Measurements from ENCODE around the gene NFATC2. TPM values are rescaled to one million over a fixed set of nuclear protein-coding genes. Genes with fewer than 3 reads are reported as not detected.
A peak's percentile ranks its signal among the peaks of the same experiment; 100 is the strongest.
"Not testable (repeated sequence)": the region's sequence is repeated elsewhere in the genome, so short reads cannot be mapped to it uniquely, and the experiment has no call there.

Gene NFATC2
- polyA plus RNA-seq, 1 of the 3 experiments (the other 2 are of a cell fraction): 0.36 TPM

DNA sequence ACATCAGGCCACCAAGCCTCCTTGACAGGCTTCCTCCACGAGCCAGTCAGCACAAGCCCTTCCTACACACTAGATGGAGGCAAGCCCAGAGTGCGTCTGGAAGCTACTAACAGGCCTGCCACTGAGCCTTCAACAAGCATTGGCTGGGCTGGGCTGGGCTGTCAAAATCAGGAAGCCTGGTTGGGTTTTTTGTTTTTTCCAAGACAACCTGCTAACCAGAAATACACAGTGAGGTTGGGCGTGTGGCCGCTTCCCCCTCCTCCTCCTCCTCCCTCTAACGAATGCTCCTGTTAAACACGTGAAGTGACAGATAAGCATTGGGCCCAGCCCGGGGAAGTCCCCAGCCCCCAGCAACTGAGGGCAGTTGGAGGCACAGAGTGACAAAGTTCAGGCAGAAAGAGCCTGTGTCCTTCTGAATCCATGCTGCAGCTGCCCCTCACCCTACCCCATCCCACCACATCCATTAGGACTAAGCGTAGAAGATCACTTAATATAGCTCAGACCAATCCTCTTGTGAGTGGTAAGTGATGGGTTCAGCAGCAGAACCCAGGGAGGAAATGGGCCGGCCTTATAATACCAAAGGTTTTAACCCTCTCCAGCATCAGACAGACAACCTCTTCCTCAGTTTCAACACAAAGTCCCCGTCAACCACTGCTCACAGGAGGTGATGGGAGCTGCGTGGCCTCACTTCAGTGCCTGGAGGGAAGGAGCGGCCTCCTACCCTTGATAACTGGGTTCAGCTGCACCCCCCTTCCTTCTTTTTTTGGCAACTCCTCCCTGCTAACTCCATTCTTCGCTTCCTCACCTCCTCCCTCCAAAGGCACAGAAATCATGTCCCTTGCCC is 1.1 kb downstream of the NFATC2 start:
- no peaks in the 10 kb centered on the region for H4K20me1 ChIP-seq (ENCODE audit: insufficient read depth)
- H3K79me2 ChIP-seq (ENCODE audit: insufficient read depth): no peaks in the 10 kb centered on the region
- DNase-seq: no peak
- CTCF ChIA-PET: interaction anchor here (0.9 to 1.1 kb wide), 3 partner anchors 60 to 560 kb away, joined by 3 to 4 read pairs (median 3); no protein-coding TSS in a partner anchor
- peaks cover 5% of the 10 kb centered on the region; the same call in 1 of the 2 replicates for H3K9me3 ChIP-seq
- no peaks in the 10 kb centered on the region for H3K27me3 ChIP-seq (ENCODE audit: insufficient read depth)
- H3K36me3 ChIP-seq (replicated peaks in 1 of 2; ENCODE audit: control insufficient read depth in 1 of 2, insufficient read depth in 2 of 2, low read length in 1 of 2): peaks cover 0 to 4% of the 10 kb centered on the region in 2 experiments
- no peak overlapping the region for H3K9ac ChIP-seq
- TF ChIP-seq RAD21 (IDR thresholded peaks at IDR 0.05; ENCODE audit: low read length) (no peak), RCOR1 (IDR thresholded peaks at IDR 0.05; ENCODE audit: low read length) (no peak)
- no peak overlapping the region for H3K4me3 ChIP-seq (ENCODE audit: low read depth in 2 of 2, low read length in 1 of 2)
- H3K9me2 ChIP-seq: no peaks in the 10 kb centered on the region
- H2AFZ ChIP-seq (ENCODE audit: low read depth): no peak overlapping the region
- WGBS (ENCODE audit: low lambda C conversion rate): 79% methylated on average over 12 of the region's 13 CpGs
- H3K4me1 ChIP-seq (ENCODE audit: control insufficient read depth in 1 of 2, insufficient read depth in 2 of 2, low read depth in 1 of 2, low read length in 1 of 2): peaks cover 0 to 18% of the 10 kb centered on the region in 2 experiments; a peak in 1 of 4 replicates
- H3F3A ChIP-seq (replicated peaks; ENCODE audit: insufficient read depth): no peaks in the 10 kb centered on the region
- no peak overlapping the region for H3K4me2 ChIP-seq
- POLR2A ChIA-PET: interaction anchor here (0.5 kb wide), 1 partner anchor 12 kb away, joined by 3 read pairs; no protein-coding TSS in a partner anchor
- H3K27ac ChIP-seq (ENCODE audit: low read depth in 2 of 2, low read length in 1 of 2): peak overlapping the region in 1 of 2 experiments; percentile 19; a peak in 1 of 4 replicates

DNA sequence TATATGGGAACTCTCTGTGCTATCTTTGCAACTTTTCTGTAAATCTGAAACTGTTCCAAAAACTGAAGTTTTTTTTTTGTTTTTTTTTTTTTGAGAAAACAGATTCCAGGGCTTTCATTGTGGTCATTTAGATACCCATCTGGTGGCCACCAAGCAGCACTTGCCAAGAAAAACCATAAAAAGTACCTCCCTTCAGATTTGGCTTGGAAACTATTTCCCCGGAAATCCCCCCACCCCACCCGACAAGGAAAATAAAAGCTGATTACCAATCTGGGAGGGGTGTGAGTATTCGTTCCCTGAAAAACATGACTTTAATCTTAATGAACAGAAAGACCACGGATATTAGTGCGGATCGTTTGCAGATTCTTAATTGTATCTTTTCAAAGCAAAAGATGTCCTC is 1.9 kb downstream of the NFATC2 start:
- peaks cover 0 to 25% of the 10 kb centered on the region in 2 experiments; a peak in 1 of 4 replicates for H3K4me1 ChIP-seq (ENCODE audit: control insufficient read depth in 1 of 2, insufficient read depth in 2 of 2, low read depth in 1 of 2, low read length in 1 of 2)
- WGBS (ENCODE audit: low lambda C conversion rate): 88% methylated on average over 6 of the region's 6 CpGs
- peak overlapping the region in 1 of 2 experiments; percentile 19; a peak in 1 of 4 replicates for H3K27ac ChIP-seq (ENCODE audit: low read depth in 2 of 2, low read length in 1 of 2)
- no peaks in the 10 kb centered on the region for H3F3A ChIP-seq (replicated peaks; ENCODE audit: insufficient read depth)
- H3K79me2 ChIP-seq (ENCODE audit: insufficient read depth): no peaks in the 10 kb centered on the region
- peaks cover 0 to 4% of the 10 kb centered on the region in 2 experiments for H3K36me3 ChIP-seq (replicated peaks in 1 of 2; ENCODE audit: control insufficient read depth in 1 of 2, insufficient read depth in 2 of 2, low read length in 1 of 2)
- H3K4me3 ChIP-seq (ENCODE audit: low read depth in 2 of 2, low read length in 1 of 2): no peak overlapping the region
- no peak overlapping the region for H2AFZ ChIP-seq (ENCODE audit: low read depth)
- no peaks in the 10 kb centered on the region for H3K9me2 ChIP-seq
- H3K9ac ChIP-seq: no peak overlapping the region
- peaks cover 5% of the 10 kb centered on the region; the same call in 1 of the 2 replicates for H3K9me3 ChIP-seq
- TF ChIP-seq RCOR1 (IDR thresholded peaks at IDR 0.05; ENCODE audit: low read length) (no peak), NFIC (IDR thresholded peaks at IDR 0.05; ENCODE audit: borderline replicate concordance) (no peak), TCF12 (IDR thresholded peaks at IDR 0.05) (no peak)
- TF ChIP-seq, protein P1, sequence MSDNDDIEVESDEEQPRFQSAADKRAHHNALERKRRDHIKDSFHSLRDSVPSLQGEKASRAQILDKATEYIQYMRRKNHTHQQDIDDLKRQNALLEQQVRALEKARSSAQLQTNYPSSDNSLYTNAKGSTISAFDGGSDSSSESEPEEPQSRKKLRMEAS (IDR thresholded peaks at IDR 0.05; ENCODE audit: low read depth): no peak
- TF ChIP-seq, protein P2, sequence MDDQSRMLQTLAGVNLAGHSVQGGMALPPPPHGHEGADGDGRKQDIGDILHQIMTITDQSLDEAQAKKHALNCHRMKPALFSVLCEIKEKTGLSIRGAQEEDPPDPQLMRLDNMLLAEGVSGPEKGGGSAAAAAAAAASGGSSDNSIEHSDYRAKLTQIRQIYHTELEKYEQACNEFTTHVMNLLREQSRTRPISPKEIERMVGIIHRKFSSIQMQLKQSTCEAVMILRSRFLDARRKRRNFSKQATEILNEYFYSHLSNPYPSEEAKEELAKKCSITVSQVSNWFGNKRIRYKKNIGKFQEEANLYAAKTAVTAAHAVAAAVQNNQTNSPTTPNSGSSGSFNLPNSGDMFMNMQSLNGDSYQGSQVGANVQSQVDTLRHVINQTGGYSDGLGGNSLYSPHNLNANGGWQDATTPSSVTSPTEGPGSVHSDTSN (IDR thresholded peaks at IDR 0.05): no peak
- TF ChIP-seq, protein P3, sequence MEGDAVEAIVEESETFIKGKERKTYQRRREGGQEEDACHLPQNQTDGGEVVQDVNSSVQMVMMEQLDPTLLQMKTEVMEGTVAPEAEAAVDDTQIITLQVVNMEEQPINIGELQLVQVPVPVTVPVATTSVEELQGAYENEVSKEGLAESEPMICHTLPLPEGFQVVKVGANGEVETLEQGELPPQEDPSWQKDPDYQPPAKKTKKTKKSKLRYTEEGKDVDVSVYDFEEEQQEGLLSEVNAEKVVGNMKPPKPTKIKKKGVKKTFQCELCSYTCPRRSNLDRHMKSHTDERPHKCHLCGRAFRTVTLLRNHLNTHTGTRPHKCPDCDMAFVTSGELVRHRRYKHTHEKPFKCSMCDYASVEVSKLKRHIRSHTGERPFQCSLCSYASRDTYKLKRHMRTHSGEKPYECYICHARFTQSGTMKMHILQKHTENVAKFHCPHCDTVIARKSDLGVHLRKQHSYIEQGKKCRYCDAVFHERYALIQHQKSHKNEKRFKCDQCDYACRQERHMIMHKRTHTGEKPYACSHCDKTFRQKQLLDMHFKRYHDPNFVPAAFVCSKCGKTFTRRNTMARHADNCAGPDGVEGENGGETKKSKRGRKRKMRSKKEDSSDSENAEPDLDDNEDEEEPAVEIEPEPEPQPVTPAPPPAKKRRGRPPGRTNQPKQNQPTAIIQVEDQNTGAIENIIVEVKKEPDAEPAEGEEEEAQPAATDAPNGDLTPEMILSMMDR (IDR thresholded peaks at IDR 0.05): no peak
- TF ChIP-seq, protein P4, sequence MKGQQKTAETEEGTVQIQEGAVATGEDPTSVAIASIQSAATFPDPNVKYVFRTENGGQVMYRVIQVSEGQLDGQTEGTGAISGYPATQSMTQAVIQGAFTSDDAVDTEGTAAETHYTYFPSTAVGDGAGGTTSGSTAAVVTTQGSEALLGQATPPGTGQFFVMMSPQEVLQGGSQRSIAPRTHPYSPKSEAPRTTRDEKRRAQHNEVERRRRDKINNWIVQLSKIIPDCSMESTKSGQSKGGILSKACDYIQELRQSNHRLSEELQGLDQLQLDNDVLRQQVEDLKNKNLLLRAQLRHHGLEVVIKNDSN (IDR thresholded peaks at IDR 0.05; ENCODE audit: borderline replicate concordance, low read depth): no peak
- CTCF ChIA-PET: interaction anchor here (0.9 to 1.2 kb wide), 3 partner anchors 59 to 559 kb away, joined by 3 to 4 read pairs (median 3); no protein-coding TSS in a partner anchor
- no peaks in the 10 kb centered on the region for H4K20me1 ChIP-seq (ENCODE audit: insufficient read depth)
- POLR2A ChIA-PET: no interaction called here
- no peak overlapping the region for H3K4me2 ChIP-seq
- no peak for DNase-seq
- H3K27me3 ChIP-seq (ENCODE audit: insufficient read depth): no peaks in the 10 kb centered on the region

DNA sequence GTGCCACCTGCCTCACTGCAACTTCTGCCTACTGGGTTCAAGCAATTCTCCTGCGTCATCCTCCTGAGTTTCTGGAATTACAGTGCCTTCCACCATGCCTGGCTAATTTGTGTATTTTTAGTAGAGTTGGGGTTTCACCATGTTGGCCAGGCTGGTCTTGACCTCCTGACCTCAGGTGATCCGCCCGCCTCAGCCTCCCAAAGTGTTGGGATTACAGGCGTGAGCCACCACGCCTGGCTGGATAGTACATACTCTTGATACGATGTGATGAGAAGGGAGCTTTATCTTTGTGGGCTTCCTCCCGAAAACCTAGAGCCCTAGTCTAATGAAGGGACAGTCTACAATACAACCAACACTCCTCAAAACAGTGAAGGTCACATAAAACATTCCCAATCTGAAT is 2.4 kb downstream of the NFATC2 start:
- H2AFZ ChIP-seq (ENCODE audit: low read depth); H3K79me2 ChIP-seq (ENCODE audit: insufficient read depth); DNase-seq; H3K27ac ChIP-seq (ENCODE audit: low read depth in 2 of 2, low read length in 1 of 2); H3K36me3 ChIP-seq (replicated peaks in 1 of 2; ENCODE audit: control insufficient read depth in 1 of 2, insufficient read depth in 2 of 2, low read length in 1 of 2); H3F3A ChIP-seq (replicated peaks; ENCODE audit: insufficient read depth); H3K9ac ChIP-seq; H3K9me3 ChIP-seq; H3K4me2 ChIP-seq; H4K20me1 ChIP-seq (ENCODE audit: insufficient read depth); POLR2A ChIA-PET; H3K9me2 ChIP-seq; H3K27me3 ChIP-seq (ENCODE audit: insufficient read depth); H3K4me3 ChIP-seq (ENCODE audit: low read depth in 2 of 2, low read length in 1 of 2): not testable (repeated sequence)
- WGBS (ENCODE audit: low lambda C conversion rate): 88% methylated on average over 5 of the region's 7 CpGs
- CTCF ChIA-PET: interaction anchor here (1.2 kb wide), 1 partner anchor 154 kb away, joined by 4 read pairs; no protein-coding TSS in a partner anchor
- H3K4me1 ChIP-seq (ENCODE audit: control insufficient read depth in 1 of 2, insufficient read depth in 2 of 2, low read depth in 1 of 2, low read length in 1 of 2): peaks cover 0 to 25% of the 10 kb centered on the region in 2 experiments; a peak in 1 of 4 replicates
